HG02870 (cell line): Measurements from ENCODE around the gene NCKAP5L.

ENCODE experiments used
- ATAC-seq: cut with Tn5 transposase; IDR thresholded peaks from one replicate; pipeline ENCODE4 v1.9.1; 2021; ENCODE audit warnings: mild to moderate bottlenecking, moderate library complexity; ENCODE audit not compliant: unreplicated experiment

Gene NCKAP5L

GRCh38 chr12:49803693-49804450, 24.3 kb downstream of the NCKAP5L start:
- no peak for ATAC-seq

- ATAC-seq = no peak
These were observed 26.8 kb downstream of the NCKAP5L start for GRCh38 chr12:49801141-49802063.

- no peak for ATAC-seq
These were observed 27.6 kb downstream of the NCKAP5L start for GRCh38 chr12:49800421-49801140.

- no peak for ATAC-seq
These were observed 29.3 kb downstream of the NCKAP5L start for GRCh38 chr12:49798934-49799333.

GRCh38 chr12:49798248-49798647, 30.0 kb downstream of the NCKAP5L start:
- no peak for ATAC-seq

- ATAC-seq = no peak
These were observed 30.8 kb downstream of the NCKAP5L start for GRCh38 chr12:49797449-49797776.

- no peak for ATAC-seq
These were observed 31.4 kb downstream of the NCKAP5L start for GRCh38 chr12:49796606-49797448.

- ATAC-seq = no peak
These were observed 32.1 kb downstream of the NCKAP5L start for GRCh38 chr12:49796155-49796554.

GRCh38 chr12:49795654-49796105, 32.5 kb downstream of the NCKAP5L start:
- no peak for ATAC-seq

GRCh38 chr12:49794811-49795653, 33.2 kb downstream of the NCKAP5L start:
- ATAC-seq = no peak

- no peak for ATAC-seq
These were observed 34.2 kb downstream of the NCKAP5L start for GRCh38 chr12:49794021-49794420.

- no peak for ATAC-seq
These were observed 34.6 kb downstream of the NCKAP5L start for GRCh38 chr12:49793620-49794019.

GRCh38 chr12:49792976-49793580, 35.1 kb downstream of the NCKAP5L start:
- ATAC-seq = no peak

- ATAC-seq = no peak
These were observed 35.8 kb downstream of the NCKAP5L start for GRCh38 chr12:49792181-49792970.

- no peak for ATAC-seq
These were observed 36.5 kb downstream of the NCKAP5L start for GRCh38 chr12:49791700-49792099.

- no peak for ATAC-seq
These were observed 37.3 kb downstream of the NCKAP5L start for GRCh38 chr12:49790741-49791555.

GRCh38 chr12:49789992-49790391, 38.2 kb downstream of the NCKAP5L start:
- no peak for ATAC-seq
